HepG2 (cell line): ENCODE measurements around the gene IGFLR1. TPM values are rescaled to one million over a fixed set of nuclear protein-coding genes. Genes with fewer than 3 reads are reported as not detected.

Experiments
- AKNA ChIP-seq: sonication (generic); formaldehyde crosslinking; IDR thresholded peaks from 2 replicates; pipeline ENCODE4 v1.4.0; 2020; ENCODE audit warnings: missing genetic modification reagents, borderline replicate concordance
- CHD2 ChIP-seq: IDR thresholded peaks from 2 replicates; pipeline ENCODE4 v1.6.1; 2011; ENCODE audit warnings: low read depth, low read length, improper control_type of control experiment
- EED ChIP-seq: sonication (generic); formaldehyde crosslinking; IDR thresholded peaks from 2 replicates; pipeline ENCODE4 v1.5.0; 2020; ENCODE audit warnings: mild to moderate bottlenecking, missing genetic modification reagents
- FOXK1 ChIP-seq: sonication (generic); formaldehyde crosslinking; IDR thresholded peaks from 2 replicates; pipeline ENCODE4 v1.4.0; 2020; ENCODE audit warnings: low read depth, missing genetic modification reagents, borderline replicate concordance
- MYNN ChIP-seq: sonication (generic); formaldehyde crosslinking; IDR thresholded peaks from 2 replicates; pipeline ENCODE4 v1.4.0; 2020; ENCODE audit warnings: mild to moderate bottlenecking, low read depth, missing genetic modification reagents
- MYPOP ChIP-seq: sonication (generic); formaldehyde crosslinking; IDR thresholded peaks from 2 replicates; pipeline ENCODE4 v1.8.1; 2023; ENCODE audit warnings: mild to moderate bottlenecking, moderate library complexity, missing genetic modification reagents
- NFRKB ChIP-seq: fragments of 450-650 bp; IDR thresholded peaks from 2 replicates; pipeline ENCODE4 v1.6.1; 2017
- PCBP1 ChIP-seq: fragments of 200-400 bp; formaldehyde crosslinking; IDR thresholded peaks from 2 replicates; pipeline ENCODE4 v1.6.1; 2017; ENCODE audit warnings: mild to moderate bottlenecking, low read depth, low read length, borderline replicate concordance
- SMC3 ChIP-seq: IDR thresholded peaks from 2 replicates; pipeline ENCODE4 v1.6.1; 2011; ENCODE audit warnings: low read length, improper control_type of control experiment
- SP5 ChIP-seq: IDR thresholded peaks from 2 replicates; pipeline ENCODE4 v1.6.1; 2016; ENCODE audit warnings: low read depth, borderline replicate concordance
- YEATS4 ChIP-seq: sonication (generic); formaldehyde crosslinking; IDR thresholded peaks from 2 replicates; pipeline ENCODE4 v1.4.0; 2020; ENCODE audit warnings: missing genetic modification reagents, borderline replicate concordance
- ZKSCAN5 ChIP-seq: sonication (generic); formaldehyde crosslinking; IDR thresholded peaks from 2 replicates; pipeline ENCODE4 v1.5.1; 2020; ENCODE audit warnings: mild to moderate bottlenecking, missing genetic modification reagents
- ZNF276 ChIP-seq: sonication (generic); formaldehyde crosslinking; IDR thresholded peaks from 2 replicates; pipeline ENCODE4 v1.4.0; 2020; ENCODE audit warnings: mild to moderate bottlenecking, low read depth, missing genetic modification reagents
- ZNF510 ChIP-seq: sonication (generic); formaldehyde crosslinking; IDR thresholded peaks from 2 replicates; pipeline ENCODE4 v1.4.0; 2020; ENCODE audit warnings: low read depth, mild to moderate bottlenecking, missing genetic modification reagents
- ZNF609 ChIP-seq: sonication (generic); formaldehyde crosslinking; IDR thresholded peaks from 2 replicates; pipeline ENCODE4 v1.4.0; 2020; ENCODE audit warnings: mild to moderate bottlenecking, missing genetic modification reagents, borderline replicate concordance
- polyA plus RNA-seq, 8 experiments: library from polyadenylated mRNA; depleted of rRNA in 3 of 8; stranded (reverse) in 7 of 8; unstranded in 1 of 8; fragments of >200 nt; fragmentation: Illumina TruSeq in 4 of 8; extraction: Trizol in 4 of 8; gene quantifications; 2 replicates each; pipeline versions ENCODE4 v1.2.1 to v1.2.3, GENCODE V29; 2011 to 2016; ENCODE audit warnings: low read depth in 4 of 8, missing spikeins in 1 of 8, mixed read lengths in 1 of 8; ENCODE audit not compliant: insufficient read depth in 1 of 8
- total RNA-seq, 5 experiments: library from RNA; depleted of rRNA; stranded (reverse); fragments of >200 nt; fragmentation: Illumina TruSeq; extraction: Trizol; gene quantifications; 2 replicates each; pipeline ENCODE4 v1.2.3, GENCODE V29; 2016; ENCODE audit warnings: low read depth in 1 of 5

IGFLR1 gene
- total and polyA plus RNA-seq, 2 of the 13 experiments (the other 11 are each of a cell fraction or from before 2014, with no cell fraction given) = 5.4 to 8.9 TPM

GRCh38 chr19:35716801-35717664 is 25.2 kb downstream of the IGFLR1 start (continued):
- TF ChIP-seq MYNN (CRISPR knock-in tag) (no peak; the same call in 1 of the 2 replicates), YEATS4 (CRISPR knock-in tag) (peak; percentile 49), ZNF510 (CRISPR knock-in tag) (peak; percentile 22; the same call in 1 of the 2 replicates), SP5 (CRISPR knock-in tag) (0 out of 2 replicates have a peak, but pooled peaks have one; percentile 5), NFRKB (no peak), CHD2 (0 out of 2 replicates have a peak, but pooled peaks have one; percentile 39), ZNF609 (CRISPR knock-in tag) (peak; percentile 36; the same call in 1 of the 2 replicates), ZNF276 (CRISPR knock-in tag) (peak; percentile 41; the same call in 1 of the 2 replicates), MYPOP (0 out of 2 replicates have a peak, but pooled peaks have one; percentile 49), FOXK1 (CRISPR knock-in tag) (peak; percentile 49), EED (no peak), PCBP1 (no peak), AKNA (CRISPR knock-in tag) (no peak), ZKSCAN5 (CRISPR knock-in tag) (peak; percentile 53; the same call in 1 of the 2 replicates), SMC3 (peak; percentile 76)
